OCI-LY7 (cell line): ENCODE results near the gene CATSPERB. TPM values are rescaled to one million over a fixed set of nuclear protein-coding genes. Genes with fewer than 3 reads are reported as not detected.
"Not testable (repeated sequence)": the region's sequence is repeated elsewhere in the genome, so short reads cannot be mapped to it uniquely, and the experiment has no call there.

ENCODE experiments used
- BruUV-seq: library from RNA; stranded (reverse); fragments of 400-500 nt; replicated peaks from 2 replicates; lab custom pipeline; 2021; lab: Mats Ljungman, UMichigan
- CTCF ChIA-PET: fragments of 300-600 bp; sonication (Branson Sonifier 250); formaldehyde crosslinking; loops from one replicate; lab custom pipeline; 2022; ENCODE audit warnings: antibody characterized with exemption; ENCODE audit not compliant: unreplicated experiment; lab: Charles Lee
- POLR2A ChIA-PET: fragments of 300-600 bp; sonication (Branson Sonifier 250); formaldehyde crosslinking; loops from one replicate; lab custom pipeline; 2022; ENCODE audit warnings: antibody characterized with exemption; lab: Charles Lee
- DNase-seq: peaks from one replicate; pipeline ENCODE4 v3.0.0-alpha.2; 2015; ENCODE audit warnings: low spot score
- H2AFZ ChIP-seq: fragments of 200-600 bp; sonication (generic), shearing (Covaris generic); 2 replicates; pipeline ENCODE4 v1.6.1; 2014; ENCODE audit warnings: mild to moderate bottlenecking, antibody characterized with exemption, low read length, moderate library complexity
- H3K27ac ChIP-seq: fragments of 200-600 bp; sonication (generic); 2 replicates; pipeline ENCODE4 v1.5.1; 2014; ENCODE audit warnings: mixed run types, low read depth, mild to moderate bottlenecking, moderate library complexity, low read length, inconsistent platforms; ENCODE audit not compliant: poor library complexity, severe bottlenecking
- H3K36me3 ChIP-seq: fragments of 200-600 bp; sonication (generic); 2 replicates; pipeline ENCODE4 v1.6.1; 2014; ENCODE audit warnings: mild to moderate bottlenecking, antibody characterized with exemption, low read length, moderate library complexity, mixed read lengths; ENCODE audit not compliant: insufficient read depth
- H3K4me1 ChIP-seq: fragments of 200-600 bp; sonication (generic); 2 replicates; pipeline ENCODE4 v1.5.1; 2014; ENCODE audit warnings: mild to moderate bottlenecking, low read length; ENCODE audit not compliant: insufficient read depth, poor library complexity, severe bottlenecking
- H3K4me2 ChIP-seq: fragments of 200-600 bp; sonication (generic); 2 replicates; pipeline ENCODE4 v1.6.1; 2014; ENCODE audit warnings: mild to moderate bottlenecking, low read length
- H3K4me3 ChIP-seq: fragments of 200-600 bp; sonication (generic); 2 replicates; pipeline ENCODE4 v1.5.1; 2014; ENCODE audit warnings: mild to moderate bottlenecking, low read depth, low read length; ENCODE audit not compliant: poor library complexity, severe bottlenecking
- H3K79me2 ChIP-seq: fragments of 200-600 bp; sonication (generic); 2 replicates; pipeline ENCODE4 v1.6.1; 2016; ENCODE audit warnings: low read depth, mild to moderate bottlenecking, low read length, moderate library complexity, mixed read lengths; ENCODE audit not compliant: insufficient read depth
- H3K9me2 ChIP-seq: fragments of 200-600 bp; sonication (generic); 2 replicates; pipeline ENCODE4 v1.6.1; 2016; ENCODE audit warnings: mild to moderate bottlenecking, low read length, mixed read lengths; ENCODE audit not compliant: insufficient read depth
- H3K9me3 ChIP-seq: fragments of 200-600 bp; sonication (generic); 2 replicates; pipeline ENCODE4 v1.6.1; 2014; ENCODE audit warnings: mild to moderate bottlenecking, mixed run types, low read length, mixed read lengths
- H4K20me1 ChIP-seq: fragments of 200-600 bp; sonication (generic); 2 replicates; pipeline ENCODE4 v1.6.1; 2014; ENCODE audit warnings: mild to moderate bottlenecking, antibody characterized with exemption, low read length, moderate library complexity, mixed read lengths; ENCODE audit not compliant: insufficient read depth
- CTCF ChIP-seq: fragments of 200-600 bp; sonication (generic); conservative IDR thresholded peaks from 2 replicates; pipeline ENCODE4 v1.5.1; 2014; ENCODE audit warnings: mild to moderate bottlenecking, antibody characterized with exemption, low read length, moderate library complexity, mixed read lengths
- EZH2phosphoT487 ChIP-seq: fragments of 200-600 bp; sonication (generic); IDR thresholded peaks from 2 replicates; pipeline ENCODE4 v1.6.1; 2018; ENCODE audit warnings: low read depth, borderline replicate concordance, mild to moderate bottlenecking, mixed run types, antibody characterized with exemption, low read length, moderate library complexity, mixed read lengths
- intact Hi-C: fragments of 100-400 bp; cut with micrococcal nuclease; formaldehyde crosslinking; loops from one replicate; pipeline ENCODE4 v1.10.0; 2022; ENCODE audit not compliant: unreplicated experiment
- total RNA-seq, 2 experiments: library from RNA; depleted of rRNA in 1 of 2; stranded (reverse); fragments of >200 nt in 1 of 2; shearing (Covaris generic) in 1 of 2; gene quantifications; 2 replicates each; pipeline ENCODE4 v1.2.3, GENCODE V29; 2014 to 2022

The CATSPERB gene
- total RNA-seq, 2 experiments from 2014 or later, result not detected

GRCh38 chr14:91669867-91670266 lies 62.0 kb downstream of the CATSPERB start:
- H3K36me3 ChIP-seq, result no peaks in the 10 kb centered on the region
- no peaks in the 10 kb centered on the region for H3K9me3 ChIP-seq
- no TSS peak for BruUV-seq
- ChIA-PET CTCF (no interaction called here), POLR2A (interaction anchor here (0.5 kb wide), 1 partner anchor 507 kb away, joined by 3 read pairs; no protein-coding TSS in a partner anchor)
- H4K20me1 ChIP-seq, result no peaks in the 10 kb centered on the region
- H3K27ac ChIP-seq, result no peak overlapping the region
- no peak overlapping the region for H3K4me2 ChIP-seq
- no peak overlapping the region for H3K4me3 ChIP-seq
- no peak overlapping the region for H2AFZ ChIP-seq
- intact Hi-C loops, result no loop called here
- DNase-seq, result no peak
- no peaks in the 10 kb centered on the region for H3K79me2 ChIP-seq
- TF ChIP-seq CTCF, result no peak
- TF ChIP-seq EZH2phosphoT487, result no peak
- H3K4me1 ChIP-seq, result no peaks in the 10 kb centered on the region
- no peaks in the 10 kb centered on the region for H3K9me2 ChIP-seq

- H3K36me3 ChIP-seq, H3K9me2 ChIP-seq, H3K4me2 ChIP-seq, H3K4me1 ChIP-seq, BruUV-seq, H3K9me3 ChIP-seq, H4K20me1 ChIP-seq, H2AFZ ChIP-seq, POLR2A ChIA-PET, H3K4me3 ChIP-seq, CTCF ChIA-PET, H3K27ac ChIP-seq, intact Hi-C loops, DNase-seq, H3K79me2 ChIP-seq: not testable (repeated sequence)
These were observed 64.8 kb downstream of the CATSPERB start for GRCh38 chr14:91667101-91667500.

- H4K20me1 ChIP-seq, result no peaks in the 10 kb centered on the region
- TF ChIP-seq EZH2phosphoT487 (no peak), CTCF (no peak)
- H3K4me3 ChIP-seq, result no peak overlapping the region
- ChIA-PET POLR2A (no interaction called here), CTCF (no interaction called here)
- H3K9me2 ChIP-seq, result no peaks in the 10 kb centered on the region
- no peak overlapping the region for H3K27ac ChIP-seq
- no peaks in the 10 kb centered on the region for H3K4me1 ChIP-seq
- no peaks in the 10 kb centered on the region for H3K79me2 ChIP-seq
- intact Hi-C loops, result no loop called here
- no peak for DNase-seq
- BruUV-seq, result no TSS peak
- no peak overlapping the region for H2AFZ ChIP-seq
- H3K4me2 ChIP-seq, result no peak overlapping the region
- no peaks in the 10 kb centered on the region for H3K9me3 ChIP-seq
- H3K36me3 ChIP-seq, result no peaks in the 10 kb centered on the region
These were observed 71.1 kb downstream of the CATSPERB start for GRCh38 chr14:91660790-91661189.
